SK-N-SH treated with all-trans-retinoic acid at 6 μM for 48 hours (cell line): Measurements from ENCODE around the gene TRABD2B.

ENCODE experiments used
- ARNTL ChIP-seq: fragments of 450-650 bp; formaldehyde crosslinking; IDR thresholded peaks from 2 replicates; pipeline ENCODE4 v1.5.0; 2020; ENCODE audit warnings: low read depth, mild to moderate bottlenecking, moderate library complexity, borderline replicate concordance
- CREB5 ChIP-seq: fragments of 250-450 bp; sonication (Bioruptor Pico); IDR thresholded peaks from 2 replicates; pipeline ENCODE4 v1.5.1; 2020; ENCODE audit warnings: low read depth, mild to moderate bottlenecking, moderate library complexity
- PPARA ChIP-seq: fragments of 250-450 bp; sonication (Bioruptor Pico); IDR thresholded peaks from 2 replicates; pipeline ENCODE4 v1.5.0; 2020; ENCODE audit warnings: mild to moderate bottlenecking, borderline replicate concordance
- RARB ChIP-seq: fragments of 250-450 bp; sonication (Bioruptor Pico); IDR thresholded peaks from 2 replicates; pipeline ENCODE4 v1.8.0; 2021; ENCODE audit warnings: mild to moderate bottlenecking, moderate library complexity
- TCF4 ChIP-seq: fragments of 250-450 bp; sonication (Bioruptor Pico); IDR thresholded peaks from 2 replicates; pipeline ENCODE4 v1.8.0; 2021; ENCODE audit warnings: mild to moderate bottlenecking, moderate library complexity, borderline replicate concordance
- ZFP3 ChIP-seq: fragments of 250-450 bp; sonication (Bioruptor Pico); IDR thresholded peaks from 2 replicates; pipeline ENCODE4 v1.5.0; 2020; ENCODE audit warnings: mild to moderate bottlenecking, moderate library complexity
- TF ChIP-seq, protein P1 (sequence below): fragments of 250-450 bp; sonication (Bioruptor Pico); IDR thresholded peaks from 2 replicates; pipeline ENCODE4 v1.8.0; 2020; ENCODE audit warnings: mild to moderate bottlenecking, moderate library complexity, borderline replicate concordance

GRCh38 chr1:47942240-47942629 is 55.0 kb downstream of the TRABD2B start:
- TF ChIP-seq ARNTL (CRISPR knock-in tag) (no peak), ZFP3 (CRISPR knock-in tag) (no peak), PPARA (no peak), RARB (CRISPR knock-in tag) (no peak), CREB5 (CRISPR knock-in tag) (no peak), TCF4 (CRISPR knock-in tag) (no peak)
- TF ChIP-seq, protein P1, sequence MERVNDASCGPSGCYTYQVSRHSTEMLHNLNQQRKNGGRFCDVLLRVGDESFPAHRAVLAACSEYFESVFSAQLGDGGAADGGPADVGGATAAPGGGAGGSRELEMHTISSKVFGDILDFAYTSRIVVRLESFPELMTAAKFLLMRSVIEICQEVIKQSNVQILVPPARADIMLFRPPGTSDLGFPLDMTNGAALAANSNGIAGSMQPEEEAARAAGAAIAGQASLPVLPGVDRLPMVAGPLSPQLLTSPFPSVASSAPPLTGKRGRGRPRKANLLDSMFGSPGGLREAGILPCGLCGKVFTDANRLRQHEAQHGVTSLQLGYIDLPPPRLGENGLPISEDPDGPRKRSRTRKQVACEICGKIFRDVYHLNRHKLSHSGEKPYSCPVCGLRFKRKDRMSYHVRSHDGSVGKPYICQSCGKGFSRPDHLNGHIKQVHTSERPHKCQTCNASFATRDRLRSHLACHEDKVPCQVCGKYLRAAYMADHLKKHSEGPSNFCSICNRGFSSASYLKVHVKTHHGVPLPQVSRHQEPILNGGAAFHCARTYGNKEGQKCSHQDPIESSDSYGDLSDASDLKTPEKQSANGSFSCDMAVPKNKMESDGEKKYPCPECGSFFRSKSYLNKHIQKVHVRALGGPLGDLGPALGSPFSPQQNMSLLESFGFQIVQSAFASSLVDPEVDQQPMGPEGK (CRISPR knock-in tag), result no peak
